ENCODE measurements around the gene NEGR1. TPM values are rescaled to one million over a fixed set of nuclear protein-coding genes. Genes with fewer than 3 reads are reported as not detected.

NEGR1 gene
- total RNA-seq, 1 experiment from 2014 or later, result 0.05 TPM

DNA sequence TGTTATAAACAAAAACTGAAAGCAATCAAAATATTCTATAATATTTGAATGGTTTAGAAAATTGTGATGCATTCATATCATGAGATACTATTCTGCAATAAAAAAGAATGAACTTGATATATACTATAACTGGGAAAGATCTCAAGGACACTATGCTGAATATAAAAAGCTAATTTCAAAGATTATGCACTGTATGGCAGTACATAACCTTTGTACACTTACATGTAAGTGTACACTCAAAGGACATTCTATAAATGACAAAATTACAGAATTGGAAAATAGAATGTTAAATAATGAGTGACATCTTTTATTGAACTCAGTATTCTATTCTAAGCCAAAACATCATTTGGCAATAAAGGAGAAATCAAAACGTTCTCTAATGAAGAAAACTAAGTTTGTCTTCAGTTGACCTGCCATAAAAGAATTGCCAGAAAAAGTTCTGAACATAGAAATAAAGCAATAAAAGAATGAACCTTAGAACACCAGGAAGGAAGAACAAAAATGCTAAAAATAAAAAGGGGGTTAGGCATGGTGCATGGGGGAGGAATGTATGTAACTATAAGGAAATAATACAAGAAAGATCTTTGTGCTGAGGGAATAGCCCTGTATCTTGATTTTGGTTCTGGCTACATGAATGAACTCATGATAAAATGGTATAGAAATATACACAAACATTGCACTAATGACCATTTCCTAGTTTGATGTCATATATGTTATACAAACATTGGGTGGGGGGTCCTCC is 519.7 kb downstream of the NEGR1 start:
- H3K4me3 ChIP-seq (replicated peaks in 1 of 2; ENCODE audit: low read depth in 1 of 2, low read length in 2 of 2), result no peak overlapping the region
- no peaks in the 10 kb centered on the region for H3K9me2 ChIP-seq (ENCODE audit: insufficient read depth)
- no peak overlapping the region for H2AFZ ChIP-seq (ENCODE audit: low read depth, low read length, poor library complexity, severe bottlenecking)
- DNase-seq (ENCODE audit: low read depth, low spot score) (no peak), ATAC-seq (no peak)
- H3K36me3 ChIP-seq (ENCODE audit: control insufficient read depth in 1 of 2, insufficient read depth in 2 of 2, low read length in 2 of 2), result no peaks in the 10 kb centered on the region
- intact Hi-C loops (cut with micrococcal nuclease), result no loop called here
- no peak overlapping the region for H3K27ac ChIP-seq (ENCODE audit: low read depth, low read length)
- ChIA-PET CTCF (no interaction called here), RAD21 (ENCODE audit: low non-redundant PET in 1 of 2, low total read pairs in 2 of 2, uncharacterized antibody in 2 of 2, unreplicated experiment in 2 of 2) (no interaction called here), POLR2A (no interaction called here)
- no peak overlapping the region for H3K4me2 ChIP-seq (ENCODE audit: low read length)
- BruUV-seq (replicated peaks), result no TSS peak
- H3K27me3 ChIP-seq (ENCODE audit: insufficient read depth, low read length), result no peaks in the 10 kb centered on the region
- H3K9me3 ChIP-seq (ENCODE audit: control insufficient read depth in 1 of 2, insufficient read depth in 1 of 2, low read depth in 1 of 2, low read length in 2 of 2), result peaks cover 0 to 13% of the 10 kb centered on the region in 2 experiments; a peak in 3 of 4 replicates
- TF ChIP-seq, protein P1, sequence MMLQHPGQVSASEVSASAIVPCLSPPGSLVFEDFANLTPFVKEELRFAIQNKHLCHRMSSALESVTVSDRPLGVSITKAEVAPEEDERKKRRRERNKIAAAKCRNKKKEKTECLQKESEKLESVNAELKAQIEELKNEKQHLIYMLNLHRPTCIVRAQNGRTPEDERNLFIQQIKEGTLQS (IDR thresholded peaks at IDR 0.05), result no peak
- TF ChIP-seq, protein P2, sequence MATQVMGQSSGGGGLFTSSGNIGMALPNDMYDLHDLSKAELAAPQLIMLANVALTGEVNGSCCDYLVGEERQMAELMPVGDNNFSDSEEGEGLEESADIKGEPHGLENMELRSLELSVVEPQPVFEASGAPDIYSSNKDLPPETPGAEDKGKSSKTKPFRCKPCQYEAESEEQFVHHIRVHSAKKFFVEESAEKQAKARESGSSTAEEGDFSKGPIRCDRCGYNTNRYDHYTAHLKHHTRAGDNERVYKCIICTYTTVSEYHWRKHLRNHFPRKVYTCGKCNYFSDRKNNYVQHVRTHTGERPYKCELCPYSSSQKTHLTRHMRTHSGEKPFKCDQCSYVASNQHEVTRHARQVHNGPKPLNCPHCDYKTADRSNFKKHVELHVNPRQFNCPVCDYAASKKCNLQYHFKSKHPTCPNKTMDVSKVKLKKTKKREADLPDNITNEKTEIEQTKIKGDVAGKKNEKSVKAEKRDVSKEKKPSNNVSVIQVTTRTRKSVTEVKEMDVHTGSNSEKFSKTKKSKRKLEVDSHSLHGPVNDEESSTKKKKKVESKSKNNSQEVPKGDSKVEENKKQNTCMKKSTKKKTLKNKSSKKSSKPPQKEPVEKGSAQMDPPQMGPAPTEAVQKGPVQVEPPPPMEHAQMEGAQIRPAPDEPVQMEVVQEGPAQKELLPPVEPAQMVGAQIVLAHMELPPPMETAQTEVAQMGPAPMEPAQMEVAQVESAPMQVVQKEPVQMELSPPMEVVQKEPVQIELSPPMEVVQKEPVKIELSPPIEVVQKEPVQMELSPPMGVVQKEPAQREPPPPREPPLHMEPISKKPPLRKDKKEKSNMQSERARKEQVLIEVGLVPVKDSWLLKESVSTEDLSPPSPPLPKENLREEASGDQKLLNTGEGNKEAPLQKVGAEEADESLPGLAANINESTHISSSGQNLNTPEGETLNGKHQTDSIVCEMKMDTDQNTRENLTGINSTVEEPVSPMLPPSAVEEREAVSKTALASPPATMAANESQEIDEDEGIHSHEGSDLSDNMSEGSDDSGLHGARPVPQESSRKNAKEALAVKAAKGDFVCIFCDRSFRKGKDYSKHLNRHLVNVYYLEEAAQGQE (IDR thresholded peaks at IDR 0.05; ENCODE audit: low read depth), result no peak
- TF ChIP-seq, protein P3, sequence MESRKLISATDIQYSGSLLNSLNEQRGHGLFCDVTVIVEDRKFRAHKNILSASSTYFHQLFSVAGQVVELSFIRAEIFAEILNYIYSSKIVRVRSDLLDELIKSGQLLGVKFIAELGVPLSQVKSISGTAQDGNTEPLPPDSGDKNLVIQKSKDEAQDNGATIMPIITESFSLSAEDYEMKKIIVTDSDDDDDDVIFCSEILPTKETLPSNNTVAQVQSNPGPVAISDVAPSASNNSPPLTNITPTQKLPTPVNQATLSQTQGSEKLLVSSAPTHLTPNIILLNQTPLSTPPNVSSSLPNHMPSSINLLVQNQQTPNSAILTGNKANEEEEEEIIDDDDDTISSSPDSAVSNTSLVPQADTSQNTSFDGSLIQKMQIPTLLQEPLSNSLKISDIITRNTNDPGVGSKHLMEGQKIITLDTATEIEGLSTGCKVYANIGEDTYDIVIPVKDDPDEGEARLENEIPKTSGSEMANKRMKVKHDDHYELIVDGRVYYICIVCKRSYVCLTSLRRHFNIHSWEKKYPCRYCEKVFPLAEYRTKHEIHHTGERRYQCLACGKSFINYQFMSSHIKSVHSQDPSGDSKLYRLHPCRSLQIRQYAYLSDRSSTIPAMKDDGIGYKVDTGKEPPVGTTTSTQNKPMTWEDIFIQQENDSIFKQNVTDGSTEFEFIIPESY (IDR thresholded peaks at IDR 0.05; ENCODE audit: extremely low read depth, insufficient replicate concordance, low read length), result no peak
- TF ChIP-seq ZFX (IDR thresholded peaks at IDR 0.05) (no peak), CBX3 (IDR thresholded peaks at IDR 0.05; ENCODE audit: low read depth) (no peak), CEBPB (IDR thresholded peaks at IDR 0.05; ENCODE audit: low read depth) (no peak), FOSL1 (IDR thresholded peaks at IDR 0.05; ENCODE audit: low read depth) (no peak), SIN3A (IDR thresholded peaks at IDR 0.05; ENCODE audit: low read depth) (no peak), TCF7L2 (IDR thresholded peaks at IDR 0.05; ENCODE audit: borderline replicate concordance, extremely low read depth, insufficient read depth, insufficient read length) (no peak), EZH2 (IDR thresholded peaks at IDR 0.05) (no peak), EZH2phosphoT487 (IDR thresholded peaks at IDR 0.05; ENCODE audit: borderline replicate concordance) (no peak), SRF (IDR thresholded peaks at IDR 0.05; ENCODE audit: low read depth) (no peak)
- H4K20me1 ChIP-seq (ENCODE audit: insufficient read depth), result no peaks in the 10 kb centered on the region
- H3K79me2 ChIP-seq (ENCODE audit: insufficient read depth, low read length), result no peaks in the 10 kb centered on the region
- no peak overlapping the region for H3K9ac ChIP-seq (ENCODE audit: low read length)
- H3K4me1 ChIP-seq (ENCODE audit: control insufficient read depth in 1 of 2, insufficient read depth in 2 of 2, low read length in 2 of 2), result no peaks in the 10 kb centered on the region
